EL (cell line): ENCODE data around the gene ATP1B2.
"Not testable (repeated sequence)": the region's sequence is repeated elsewhere in the genome, so short reads cannot be mapped to it uniquely, and the experiment has no call there.

Experiments used
- DNase-seq: peaks from one replicate; pipeline ENCODE4 v3.0.0-alpha.2; 2016

The ATP1B2 gene

GRCh38 chr17:7636163-7636562 is 14.6 kb upstream of the ATP1B2 start:
- no peak for DNase-seq

GRCh38 chr17:7640783-7641182 is 9.9 kb upstream of the ATP1B2 start:
- no peak for DNase-seq

GRCh38 chr17:7641635-7642034 is 9.1 kb upstream of the ATP1B2 start:
- DNase-seq = not testable (repeated sequence)

GRCh38 chr17:7644775-7645174 is 6.0 kb upstream of the ATP1B2 start:
- DNase-seq = no peak

- DNase-seq = no peak
Observed at GRCh38 chr17:7646457-7646856, 4.3 kb upstream of the ATP1B2 start.

GRCh38 chr17:7647018-7647417 is 3.7 kb upstream of the ATP1B2 start:
- DNase-seq = no peak

- no peak for DNase-seq
Observed at GRCh38 chr17:7651097-7651664, 455 bp downstream of the ATP1B2 start.

- no peak for DNase-seq
Observed at GRCh38 chr17:7651665-7652387, 1.1 kb downstream of the ATP1B2 start.

- DNase-seq = no peak
Observed at GRCh38 chr17:7652388-7653356, 1.9 kb downstream of the ATP1B2 start.

- DNase-seq = peak; percentile 29
Observed at GRCh38 chr17:7654832-7655540, 4.3 kb downstream of the ATP1B2 start.

GRCh38 chr17:7655541-7655840 is 4.8 kb downstream of the ATP1B2 start:
- no peak for DNase-seq

- DNase-seq = no peak
Observed at GRCh38 chr17:7656958-7657609, 6.4 kb downstream of the ATP1B2 start.

GRCh38 chr17:7667656-7668406 is 17.1 kb downstream of the ATP1B2 start:
- DNase-seq = no peak

- no peak for DNase-seq
Observed at GRCh38 chr17:7668482-7668881, 17.8 kb downstream of the ATP1B2 start.

GRCh38 chr17:7673239-7673638 is 22.5 kb downstream of the ATP1B2 start:
- DNase-seq = peak; percentile 21

- DNase-seq = no peak
Observed at GRCh38 chr17:7674934-7675333, 24.2 kb downstream of the ATP1B2 start.

GRCh38 chr17:7676533-7676932 is 25.8 kb downstream of the ATP1B2 start:
- DNase-seq = no peak

- no peak for DNase-seq
Observed at GRCh38 chr17:7677388-7678067, 26.8 kb downstream of the ATP1B2 start.

GRCh38 chr17:7684851-7685532 is 34.3 kb downstream of the ATP1B2 start:
- DNase-seq = no peak

- DNase-seq = peak; percentile 92
Observed at GRCh38 chr17:7685533-7686221, 35.0 kb downstream of the ATP1B2 start.
